NOMO-1 treated with DMSO at 0.1 percent for 48 hours (cell line): ENCODE data around the gene SEMA4G.

Source experiments
- DNase-seq: peaks from one replicate; lab custom pipeline; 2025; ENCODE audit not compliant: unreplicated experiment; lab: John Stamatoyannopoulos, UW

Gene SEMA4G

GRCh38 chr10:100986952-100987684 is 17.8 kb downstream of the SEMA4G start, which contains the start of the genes MRPL43 and TWNK:
Gene MRPL43 (minus strand): TSS chr10:100987497. CDS start chr10:100987443, 54 bp downstream.
Gene TWNK (plus strand): TSS chr10:100987543. CDS start chr10:100988211, 668 bp downstream.
- DNase-seq, result peak; percentile 71

GRCh38 chr10:100987685-100988049 is 18.4 kb downstream of the SEMA4G start:
- DNase-seq, result no peak

DNA sequence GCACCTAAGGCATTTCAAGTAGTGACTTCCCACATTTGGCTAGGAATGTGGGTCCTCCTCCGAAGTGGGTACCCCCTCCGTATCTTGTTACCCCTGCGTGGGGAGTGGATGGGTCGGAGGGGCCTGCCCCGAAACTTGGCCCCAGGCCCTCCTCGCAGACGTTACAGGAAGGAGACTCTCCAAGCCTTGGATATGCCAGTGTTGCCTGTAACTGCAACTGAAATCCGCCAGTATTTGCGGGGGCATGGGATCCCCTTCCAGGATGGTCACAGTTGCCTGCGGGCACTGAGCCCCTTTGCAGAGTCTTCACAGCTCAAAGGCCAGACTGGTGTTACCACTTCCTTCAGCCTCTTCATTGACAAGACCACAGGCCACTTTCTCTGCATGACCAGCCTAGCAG is 18.9 kb downstream of the SEMA4G start:
- DNase-seq, result no peak

DNA sequence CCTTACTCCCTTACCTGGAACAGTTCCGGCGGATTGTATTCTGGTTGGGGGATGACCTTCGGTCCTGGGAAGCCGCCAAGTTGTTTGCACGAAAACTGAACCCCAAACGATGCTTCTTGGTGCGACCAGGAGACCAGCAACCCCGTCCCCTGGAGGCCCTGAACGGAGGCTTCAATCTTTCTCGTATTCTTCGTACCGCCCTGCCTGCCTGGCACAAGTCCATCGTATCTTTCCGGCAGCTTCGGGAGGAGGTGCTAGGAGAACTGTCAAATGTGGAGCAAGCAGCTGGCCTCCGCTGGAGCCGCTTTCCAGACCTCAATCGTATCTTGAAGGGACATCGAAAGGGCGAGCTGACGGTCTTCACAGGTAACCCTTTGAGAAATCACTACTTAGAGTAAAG is 19.8 kb downstream of the SEMA4G start:
- DNase-seq, result no peak

GRCh38 chr10:100993986-100994708 is 24.8 kb downstream of the SEMA4G start:
- no peak for DNase-seq

DNA sequence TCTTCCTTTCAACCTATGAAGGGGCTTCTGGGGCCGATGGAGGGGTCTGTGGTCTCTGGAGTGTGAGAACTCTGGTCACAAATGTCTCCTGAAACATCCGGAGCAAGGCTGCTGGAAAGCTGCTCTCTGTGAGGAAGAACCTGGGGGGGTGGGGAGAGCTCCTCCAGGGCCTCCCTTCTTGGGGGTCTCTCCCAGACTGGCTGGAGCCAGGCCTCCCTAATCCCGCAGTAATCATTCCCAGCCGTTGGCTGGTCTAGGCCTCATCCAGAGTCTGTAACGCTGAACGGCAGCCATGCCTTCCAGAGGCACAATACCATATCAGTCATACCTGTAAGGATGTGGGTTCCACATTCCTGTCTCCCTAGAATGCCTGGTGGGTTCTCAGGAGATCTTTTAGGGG is 25.9 kb downstream of the SEMA4G start:
- no peak for DNase-seq

DNA sequence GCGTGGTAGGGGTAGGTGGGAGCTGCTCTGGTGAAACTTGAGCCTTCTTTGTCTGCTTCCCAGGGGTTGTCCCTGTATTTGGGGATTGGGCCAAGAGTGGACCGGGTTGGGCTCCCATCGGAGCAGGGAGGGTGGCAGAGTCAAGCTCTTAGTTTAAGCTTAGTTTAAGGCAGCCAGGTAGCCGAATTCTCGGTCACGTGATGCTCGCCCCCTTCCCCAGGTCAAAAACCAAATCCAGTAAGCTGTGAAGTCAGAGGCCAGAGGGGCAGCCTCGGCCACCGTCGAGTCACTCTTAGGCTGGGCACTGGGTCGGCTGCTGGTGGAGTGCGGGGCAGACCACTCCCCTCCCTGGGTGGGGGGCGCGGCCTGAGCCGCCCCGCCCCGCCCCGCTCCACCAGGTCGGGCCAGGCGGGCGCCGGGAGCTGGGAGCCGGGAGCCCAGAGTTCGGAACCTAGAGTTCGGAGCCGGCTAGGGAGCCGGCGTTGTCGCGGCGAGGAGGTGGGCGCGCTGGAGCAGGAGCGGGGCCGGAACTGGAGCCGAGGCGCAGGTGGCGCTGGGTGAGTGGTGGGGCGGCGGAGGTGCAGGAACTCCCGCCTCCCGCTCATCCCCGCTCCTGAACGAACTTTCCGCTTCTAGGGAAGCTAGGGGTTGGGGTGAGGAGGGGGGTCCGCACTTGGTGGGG is 27.5 kb downstream of the SEMA4G start:
- DNase-seq, result peak; percentile 27

DNA sequence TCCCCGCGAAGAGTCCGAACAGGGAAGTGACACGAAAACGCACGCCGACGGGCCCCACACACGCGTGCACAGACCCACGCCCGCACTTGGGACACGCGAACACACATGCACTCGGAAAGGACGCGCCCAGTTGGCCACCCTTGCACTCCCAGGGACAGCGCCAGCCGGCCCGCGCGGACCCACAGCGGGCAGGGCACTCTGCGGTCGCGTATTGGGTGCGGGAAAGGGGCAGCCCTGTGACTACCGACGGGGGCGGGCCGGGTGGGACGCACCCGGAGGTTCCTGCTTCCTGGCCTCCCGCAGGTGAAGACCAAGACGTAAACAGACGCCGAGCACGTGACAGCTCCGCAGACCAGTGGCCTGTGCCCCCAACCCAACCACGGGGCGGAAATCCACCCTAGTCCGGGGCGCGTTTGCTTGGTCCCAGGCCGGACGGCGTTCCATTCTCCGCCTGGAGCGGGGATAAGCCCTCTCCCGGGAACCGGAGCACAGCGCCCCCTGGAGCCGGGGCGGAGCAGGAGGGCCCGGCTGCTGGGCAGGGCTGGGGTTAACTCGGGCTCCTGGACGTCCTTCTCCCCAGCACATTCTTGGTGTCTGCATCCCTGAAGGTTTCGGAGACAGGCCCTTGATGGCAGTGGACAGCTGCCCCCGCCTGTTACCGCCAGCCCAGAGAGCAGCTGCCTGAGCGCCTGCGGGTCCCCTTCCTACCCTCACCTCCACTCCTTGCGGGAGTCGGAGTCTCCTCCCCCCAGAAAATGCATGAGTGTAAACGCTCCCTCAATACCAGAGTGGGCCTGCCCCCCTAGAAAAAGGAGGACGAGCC is 28.3 kb downstream of the SEMA4G start:
- peak; percentile 55 for DNase-seq

DNA sequence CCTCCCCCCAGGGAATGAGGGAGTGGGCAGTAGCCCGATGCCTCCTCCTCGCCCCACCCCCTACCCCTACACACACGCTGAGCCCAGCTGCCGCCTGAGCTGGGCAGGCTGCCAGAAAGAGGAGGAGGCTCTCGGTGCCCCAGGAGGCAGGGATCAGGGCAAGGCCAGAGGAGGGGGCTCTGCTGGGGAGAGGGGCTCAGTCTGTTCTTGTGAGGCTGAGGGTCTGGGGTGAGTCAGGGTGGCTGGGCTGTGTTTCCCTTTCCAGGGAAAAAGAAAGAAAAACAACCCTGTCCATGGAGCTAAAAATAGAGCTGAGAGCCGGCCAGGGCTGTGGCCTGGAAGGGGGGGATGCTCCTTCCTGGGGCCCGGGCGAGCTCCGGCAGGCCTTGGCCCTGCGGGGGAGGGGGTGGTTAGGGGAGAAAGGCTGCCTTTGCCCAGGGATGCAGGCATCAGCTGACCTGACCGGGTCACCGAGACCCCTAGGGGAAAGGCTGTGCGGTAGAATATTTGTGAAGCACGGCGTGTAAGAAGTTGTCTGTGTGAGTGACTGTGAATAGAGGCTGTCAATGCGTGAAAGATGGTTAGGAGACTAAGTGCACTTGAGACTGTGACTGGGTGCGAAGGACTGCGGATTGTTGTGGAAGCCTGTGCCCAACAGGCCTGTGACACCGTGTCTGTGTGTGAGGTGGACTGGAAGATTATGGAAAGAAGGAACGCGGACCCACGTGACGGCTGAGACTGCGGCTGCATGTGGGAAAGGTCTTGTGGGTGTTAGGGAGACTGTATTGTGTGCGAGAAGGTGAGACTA is 29.1 kb downstream of the SEMA4G start:
- DNase-seq, result peak; percentile 43

- peak; percentile 61 for DNase-seq
Observed at GRCh38 chr10:100998991-100999741, 29.9 kb downstream of the SEMA4G start.

- DNase-seq, result no peak
Observed at GRCh38 chr10:100999742-101000126, 30.4 kb downstream of the SEMA4G start, which contains the start of gene LZTS2. Gene LZTS2 (plus strand): TSS chr10:100999808. CDS start chr10:101002539, 2,731 bp downstream.

- no peak for DNase-seq
Observed at GRCh38 chr10:101000127-101000914, 31.0 kb downstream of the SEMA4G start.

DNA sequence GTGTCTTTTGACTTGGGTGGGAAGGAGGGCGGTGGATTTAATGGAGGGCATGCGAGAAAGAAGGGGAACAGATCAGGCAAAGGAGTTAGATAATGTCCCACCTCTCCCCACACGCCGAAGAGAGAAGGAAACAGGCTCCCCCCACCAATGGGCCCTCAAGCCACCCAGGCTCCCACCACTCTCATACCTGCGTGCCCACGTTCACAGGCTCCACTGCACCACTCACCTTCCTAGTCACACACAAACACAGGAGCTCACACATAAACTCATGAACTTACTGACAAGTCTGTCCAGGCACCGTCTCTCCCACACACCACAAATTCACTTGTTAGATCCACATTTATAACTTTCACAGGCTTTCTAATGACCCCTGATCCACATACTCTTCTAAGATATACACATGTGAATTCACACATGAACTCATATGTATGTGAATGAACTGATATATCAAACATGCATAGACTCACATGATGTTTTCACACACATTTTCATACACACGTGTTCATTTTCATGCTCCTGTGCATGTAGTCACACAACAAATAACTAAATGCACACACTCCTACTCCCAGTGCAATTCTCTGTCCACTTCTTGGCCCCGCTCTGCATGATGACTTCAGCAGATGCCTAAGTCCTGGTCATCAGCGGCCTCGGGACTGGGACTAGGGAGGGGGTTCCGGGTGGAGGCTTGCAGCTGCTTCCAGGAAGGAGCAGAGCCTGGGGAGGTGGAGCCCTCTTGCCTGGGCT is 31.8 kb downstream of the SEMA4G start:
- no peak for DNase-seq

DNA sequence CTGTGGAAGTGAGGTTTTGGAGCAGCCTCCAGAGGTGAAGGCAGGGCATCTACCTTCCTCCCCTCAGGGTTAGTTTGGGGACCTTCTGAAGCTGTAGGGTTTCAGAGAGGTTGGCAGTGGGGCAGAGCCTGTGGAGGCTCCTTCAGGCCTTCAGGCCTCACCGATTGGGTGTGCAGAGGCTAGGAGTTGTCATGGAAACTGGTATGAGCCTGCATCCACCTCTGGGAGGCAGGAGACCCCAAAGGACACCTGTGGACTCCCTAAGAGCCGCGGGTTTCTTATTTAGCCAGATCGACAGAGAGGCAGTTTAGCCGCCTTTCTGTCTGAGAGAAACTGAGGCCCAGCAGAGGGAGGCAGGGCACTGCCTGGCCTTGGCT is 32.3 kb downstream of the SEMA4G start:
- no peak for DNase-seq

- no peak for DNase-seq
Observed at GRCh38 chr10:101002456-101002855, 33.2 kb downstream of the SEMA4G start.

DNA sequence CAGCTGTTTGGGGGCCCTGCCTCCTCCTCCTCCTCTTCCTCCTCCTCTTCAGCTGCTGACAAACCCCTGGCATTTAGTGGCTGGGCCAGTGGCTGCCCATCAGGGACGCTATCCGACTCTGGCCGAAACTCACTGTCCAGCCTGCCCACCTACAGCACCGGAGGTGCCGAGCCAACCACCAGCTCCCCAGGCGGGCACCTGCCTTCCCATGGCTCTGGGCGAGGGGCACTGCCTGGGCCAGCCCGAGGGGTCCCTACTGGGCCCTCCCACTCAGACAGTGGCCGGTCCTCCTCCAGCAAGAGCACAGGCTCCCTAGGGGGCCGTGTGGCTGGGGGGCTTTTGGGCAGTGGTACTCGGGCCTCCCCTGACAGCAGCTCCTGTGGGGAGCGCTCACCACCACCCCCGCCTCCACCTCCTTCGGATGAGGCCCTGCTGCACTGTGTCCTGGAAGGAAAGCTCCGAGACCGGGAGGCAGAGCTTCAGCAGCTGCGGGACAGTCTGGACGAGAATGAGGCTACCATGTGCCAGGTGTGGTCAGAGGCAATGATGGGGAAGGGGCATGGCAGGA is 34.4 kb downstream of the SEMA4G start:
- DNase-seq, result no peak

- DNase-seq, result no peak
Observed at GRCh38 chr10:101005361-101005760, 36.1 kb downstream of the SEMA4G start.
